Esophagus muscularis mucosa (tissue), 4 donors: Measurements from ENCODE around the gene OGFOD2. TPM values are rescaled to one million over a fixed set of nuclear protein-coding genes. Genes with fewer than 3 reads are reported as not detected.
A peak's percentile ranks its signal among the peaks of the same experiment; 100 is the strongest.

Experiments
- DNase-seq: peaks from one replicate; pipeline ENCODE4 v3.0.0-alpha.2; 2017; ENCODE audit errors: extremely low spot score
- H3K27ac ChIP-seq, 4 donors: fragments of 200-600 bp; sonication (generic); replicated peaks in 1 of 4; 1 replicate in 3 of 4; 2 replicates in 1 of 4; pipeline ENCODE4 v1.5.1; 2016 to 2019; ENCODE audit warnings: mild to moderate bottlenecking in 1 of 4
- H3K27me3 ChIP-seq, 4 donors: fragments of 200-600 bp; sonication (generic); one replicate each; pipeline versions ENCODE4 v1.5.1 to v1.6.0; 2016 to 2019
- H3K36me3 ChIP-seq, 4 donors: fragments of 200-600 bp; sonication (generic); one replicate each; pipeline ENCODE4 v1.5.1; 2016 to 2019
- H3K4me1 ChIP-seq, 4 donors: fragments of 200-600 bp; sonication (generic); one replicate each; pipeline ENCODE4 v1.5.1; 2016 to 2019
- H3K4me3 ChIP-seq, 4 donors: fragments of 200-600 bp; sonication (generic); 1 replicate in 2 of 4; 2 replicates in 2 of 4; pipeline ENCODE4 v1.5.1; 2016 to 2019; ENCODE audit warnings: mild to moderate bottlenecking in 4 of 4, moderate library complexity in 1 of 4
- H3K9me3 ChIP-seq, 4 donors: fragments of 200-600 bp; sonication (generic); 1 replicate in 3 of 4; 2 replicates in 1 of 4; pipeline ENCODE4 v1.5.1; 2016 to 2019
- CTCF ChIP-seq, 3 experiments: fragments of 200-600 bp in 2 of 3; fragments of 450-650 bp in 1 of 3; sonication (generic) in 2 of 3; IDR thresholded peaks; one replicate each; pipeline ENCODE4 v1.5.1; 2017 to 2019; ENCODE audit warnings: antibody characterized with exemption in 3 of 3, mild to moderate bottlenecking in 2 of 3, moderate library complexity in 1 of 3
- EP300 ChIP-seq: sonication (generic); formaldehyde crosslinking; IDR thresholded peaks from one replicate; pipeline ENCODE4 v1.6.1; 2017; ENCODE audit warnings: antibody characterized with exemption
- POLR2A ChIP-seq: fragments of 450-650 bp; IDR thresholded peaks from one replicate; pipeline ENCODE4 v1.6.1; 2017; ENCODE audit warnings: antibody characterized with exemption, moderate library complexity, mild to moderate bottlenecking, low read depth
- POLR2AphosphoS5 ChIP-seq, 2 donors: sonication (generic); formaldehyde crosslinking; IDR thresholded peaks; one replicate each; pipeline ENCODE4 v1.6.1; 2017; ENCODE audit warnings: antibody characterized with exemption in 2 of 2
- WGBS: methylation state at CpG from one replicate; pipeline ENCODE4 v1.1.5; 2018; 5-methylcytosine and 5-hydroxymethylcytosine counted together
- intact Hi-C: fragments of 100-400 bp; cut with DNase I; formaldehyde crosslinking; loops from one replicate; pipeline ENCODE4 v1.15.1; 2023
- total RNA-seq, 4 donors: library from RNA; depleted of rRNA; stranded (reverse); fragments of >200 nt; gene quantifications; one replicate each; pipeline versions ENCODE4 v1.1.0 to v1.2.1, GENCODE V29; 2016

The OGFOD2 gene
- total RNA-seq, 4 donors from 2014 or later: 5.6 to 15.3 (median 8.6) TPM

GRCh38 chr12:122979908-122980182 is 4.8 kb downstream of the OGFOD2 start:
- Histone ChIP-seq H3K27me3 (no peaks in the 10 kb centered on the region), H3K4me3 (peak overlapping the region; percentile 81 to 98 (median 92)), H3K27ac (peak overlapping the region; percentile 89 to 96 (median 92)), H3K36me3 (peaks cover 0 to 41% (median 22%) of the 10 kb centered on the region in 4 donors), H3K9me3 (no peaks in the 10 kb centered on the region), H3K4me1 (peaks cover 72 to 90% (median 80%) of the 10 kb centered on the region in 4 donors)
- TF ChIP-seq CTCF (IDR thresholded peaks at IDR 0.05): no peak
- TF ChIP-seq POLR2A: no peak
- TF ChIP-seq EP300: no peak
- no peak for TF ChIP-seq POLR2AphosphoS5 (IDR thresholded peaks at IDR 0.05)
- intact Hi-C loops: loop anchor here (5.0 to 10.0 kb wide), 2 partner anchors 175 to 257 kb away; partner anchors contain the start of gene PITPNM2
- 0% methylated on average over 7 of the region's 7 CpGs for WGBS
- DNase-seq: no peak

GRCh38 chr12:122980183-122981035 is 5.4 kb downstream of the OGFOD2 start, which contains the start of gene ARL6IP4:
Gene ARL6IP4 (plus strand): TSS chr12:122980681. CDS start chr12:122981140, 459 bp downstream.
- Histone ChIP-seq H3K4me3 (peak within 1 kb of the TSS; percentile 81 to 98 (median 92)), H3K27ac (peak within 1 kb of the TSS; percentile 89 to 96 (median 92)), H3K4me1 (peaks cover 77 to 95% (median 86%) of the 10 kb centered on the region in 4 donors), H3K9me3 (no peaks in the 10 kb centered on the region), H3K27me3 (no peaks in the 10 kb centered on the region), H3K36me3 (peaks cover 0 to 41% (median 25%) of the 10 kb centered on the region in 4 donors)
- TF ChIP-seq POLR2A: peak; percentile 62
- no peak for TF ChIP-seq CTCF (IDR thresholded peaks at IDR 0.05)
- TF ChIP-seq POLR2AphosphoS5 (IDR thresholded peaks at IDR 0.05): peak; percentile 82 to 83
- intact Hi-C loops: loop anchor here (5.0 kb wide), 1 partner anchor 257 kb away; no protein-coding TSS in a partner anchor
- 0% methylated on average over 12 of the region's 96 CpGs for WGBS
- DNase-seq: no peak

GRCh38 chr12:122981036-122981471 is 6.0 kb downstream of the OGFOD2 start:
- peak overlapping the region; percentile 81 to 98 (median 92) for H3K4me3 ChIP-seq
- no peak for TF ChIP-seq POLR2AphosphoS5 (IDR thresholded peaks at IDR 0.05)
- under 1% methylated on average over 37 of the region's 40 CpGs for WGBS
- H3K27me3 ChIP-seq: no peaks in the 10 kb centered on the region
- H3K27ac ChIP-seq: peak overlapping the region; percentile 89 to 96 (median 92)
- intact Hi-C loops: loop anchor here (5.0 kb wide), 1 partner anchor 256 kb away; no protein-coding TSS in a partner anchor
- H3K4me1 ChIP-seq: peaks cover 72 to 93% (median 85%) of the 10 kb centered on the region in 4 donors
- peaks cover 2 to 48% (median 31%) of the 10 kb centered on the region in 4 donors for H3K36me3 ChIP-seq
- no peaks in the 10 kb centered on the region for H3K9me3 ChIP-seq
- DNase-seq: no peak

- H3K36me3 ChIP-seq: peaks cover 4 to 53% (median 36%) of the 10 kb centered on the region in 4 donors
- peaks cover 64 to 85% (median 77%) of the 10 kb centered on the region in 4 donors for H3K4me1 ChIP-seq
- H3K27ac ChIP-seq: peak overlapping the region; percentile 89 to 96 (median 92)
- no peak for TF ChIP-seq POLR2A
- TF ChIP-seq POLR2AphosphoS5 (IDR thresholded peaks at IDR 0.05): no peak
- TF ChIP-seq EP300: no peak
- no peak for TF ChIP-seq CTCF (IDR thresholded peaks at IDR 0.05)
- no peak for DNase-seq
- peak overlapping the region; percentile 81 to 98 (median 92) for H3K4me3 ChIP-seq
- 63% methylated on average over 19 of the region's 25 CpGs for WGBS
- intact Hi-C loops: loop anchor here (5.0 kb wide), 1 partner anchor 255 kb away; no protein-coding TSS in a partner anchor
- H3K27me3 ChIP-seq: no peaks in the 10 kb centered on the region
- H3K9me3 ChIP-seq: no peaks in the 10 kb centered on the region
Observed at GRCh38 chr12:122981587-122982476, 6.8 kb downstream of the OGFOD2 start.
